Femur (tissue), 1 donor: Measurements from ENCODE around the gene ZFYVE28.
"Not testable (repeated sequence)": the region's sequence is repeated elsewhere in the genome, so short reads cannot be mapped to it uniquely, and the experiment has no call there.

Source experiments
- DNase-seq: peaks from one replicate; pipeline ENCODE4 v3.0.0-alpha.2; 2017

The ZFYVE28 gene

DNA sequence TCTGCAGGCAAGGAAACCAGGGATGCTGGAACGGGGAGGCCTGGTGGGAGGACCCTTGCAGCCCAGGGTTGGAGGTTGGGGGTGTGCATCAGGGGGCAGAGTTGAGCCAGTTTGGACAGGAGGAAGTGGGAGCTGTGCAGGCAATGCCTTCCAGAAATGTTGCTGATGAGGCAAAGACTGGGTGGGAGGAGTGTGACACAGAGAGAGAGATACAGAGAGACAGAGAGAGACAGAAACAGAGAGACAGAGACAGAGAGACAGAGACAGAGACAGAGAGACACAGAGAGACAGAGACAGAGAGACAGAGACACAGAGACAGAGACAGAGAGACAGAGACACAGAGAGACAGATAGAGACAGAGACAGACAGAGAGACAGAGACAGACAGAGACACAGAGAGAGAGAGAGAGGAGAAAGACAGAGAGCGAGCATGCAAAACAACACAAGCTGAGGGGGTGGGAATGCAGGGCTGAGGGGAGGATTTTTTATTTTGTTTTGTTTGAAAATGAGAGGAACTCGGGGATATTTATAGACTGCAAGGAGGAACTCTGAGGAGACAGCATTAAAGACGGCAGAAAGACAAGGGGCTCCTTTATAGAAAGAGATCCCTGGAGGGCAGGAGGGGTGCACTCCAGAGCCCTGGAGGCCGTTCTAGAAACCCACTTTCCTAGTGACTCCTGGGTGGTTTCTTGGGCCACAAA is 174.6 kb downstream of the ZFYVE28 start:
- DNase-seq = peak; percentile 62

DNA sequence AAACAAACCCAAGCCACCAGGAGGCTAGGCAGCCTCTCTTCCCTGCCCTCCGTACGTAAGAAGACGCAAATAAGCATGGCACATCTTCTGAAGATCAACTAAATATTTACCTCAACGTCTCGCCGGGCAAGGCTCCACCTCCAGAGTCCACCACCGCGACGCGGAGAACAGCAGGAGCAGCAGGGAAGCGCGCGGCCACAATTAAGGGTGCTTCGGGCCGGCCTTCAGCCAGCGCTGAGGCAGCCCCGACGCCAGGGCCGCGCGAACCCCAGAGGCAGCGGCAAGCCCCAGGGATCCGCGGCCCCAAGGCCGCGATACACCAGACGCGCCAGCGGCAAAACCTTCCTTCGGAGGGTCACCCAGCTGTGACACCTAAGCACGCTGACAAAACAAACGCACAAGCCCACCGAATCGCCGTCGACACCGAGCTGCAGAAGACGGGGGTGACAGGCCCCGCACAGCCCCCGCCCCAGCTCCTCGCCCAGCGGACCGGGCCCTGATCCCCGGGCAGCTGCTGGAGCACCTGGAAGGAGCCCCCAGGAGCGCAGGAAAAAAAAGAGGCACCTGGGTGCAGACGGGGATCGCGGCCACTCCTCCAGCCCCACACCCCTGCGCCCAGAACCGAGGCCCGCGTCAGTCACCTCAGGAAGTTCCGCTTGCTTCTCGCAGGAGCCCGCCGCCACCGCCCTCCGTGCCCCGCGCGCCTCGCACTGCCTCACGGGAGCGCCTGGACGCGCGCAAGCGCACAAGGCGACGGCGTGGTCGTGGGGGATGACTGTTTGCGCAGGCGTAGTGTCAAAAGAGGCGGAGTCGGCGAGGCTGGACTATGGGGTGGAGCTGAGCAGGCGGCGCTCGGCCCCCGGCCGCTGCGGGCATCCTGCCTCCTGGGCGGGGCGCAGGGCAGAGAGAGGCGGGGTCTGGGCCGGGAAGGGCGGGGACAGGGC is 176.8 kb downstream of the ZFYVE28 start, which contains the start of the genes HAUS3 and POLN:
TSS of gene HAUS3 (minus strand) at position 712 of the 944 bp plus-strand sequence. CDS start 1,175 bp downstream, outside the sequence.
TSS of gene POLN (minus strand) at position 712 of the 944 bp plus-strand sequence. CDS start 12,890 bp downstream, outside the sequence.
- peak; percentile 99 for DNase-seq

DNA sequence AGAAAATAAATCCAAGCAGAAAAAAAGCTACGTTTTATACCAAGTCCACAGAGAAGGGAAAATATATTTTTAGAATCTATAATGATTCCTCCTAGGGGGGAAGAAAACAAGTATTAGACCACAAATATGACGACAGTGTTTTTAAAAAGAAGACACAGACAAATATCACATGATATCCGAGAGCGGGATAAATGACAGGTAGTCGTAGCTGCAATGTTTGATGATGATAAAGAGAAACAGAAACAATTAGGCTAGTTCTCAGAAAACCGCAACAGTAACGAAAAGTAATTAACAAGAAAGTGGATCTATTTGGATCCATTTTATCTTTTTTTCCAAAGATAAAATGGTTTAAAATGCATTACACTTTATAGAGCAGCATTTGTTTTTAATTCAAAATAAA is 177.4 kb downstream of the ZFYVE28 start:
- no peak for DNase-seq

DNA sequence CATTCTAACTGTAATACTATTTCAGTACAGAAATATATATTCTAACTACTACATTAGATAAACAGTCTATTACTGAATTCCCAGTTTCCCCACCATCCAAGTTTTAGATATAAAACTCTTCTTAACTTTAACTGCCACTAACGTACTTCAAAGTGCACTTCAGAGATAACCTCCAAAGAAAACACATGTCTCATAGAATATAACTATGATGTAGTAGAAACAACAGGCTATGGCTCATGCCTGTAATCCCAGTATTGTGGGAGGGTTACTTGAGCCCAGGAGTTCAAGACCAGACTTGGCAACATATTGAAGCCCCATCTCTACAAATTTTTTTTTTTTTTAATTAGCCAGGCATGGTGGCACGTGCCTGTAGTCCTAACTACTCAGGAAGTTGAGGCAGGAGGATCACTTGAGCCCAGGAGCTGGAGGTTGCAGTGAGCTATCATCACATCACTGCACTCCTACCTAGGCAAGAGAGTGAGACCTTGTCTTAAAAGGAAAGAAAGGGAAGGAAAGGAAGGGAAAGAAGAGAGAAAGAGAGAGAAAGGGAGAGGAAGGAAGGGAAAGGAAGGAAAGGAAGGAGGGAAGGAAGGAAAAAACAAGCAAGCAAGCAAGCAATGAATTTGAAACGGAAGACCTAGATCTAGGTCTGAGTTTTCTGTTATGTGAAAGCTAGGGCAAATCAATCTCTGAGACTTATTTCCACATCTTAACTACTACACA is 181.3 kb downstream of the ZFYVE28 start:
- no peak for DNase-seq

DNA sequence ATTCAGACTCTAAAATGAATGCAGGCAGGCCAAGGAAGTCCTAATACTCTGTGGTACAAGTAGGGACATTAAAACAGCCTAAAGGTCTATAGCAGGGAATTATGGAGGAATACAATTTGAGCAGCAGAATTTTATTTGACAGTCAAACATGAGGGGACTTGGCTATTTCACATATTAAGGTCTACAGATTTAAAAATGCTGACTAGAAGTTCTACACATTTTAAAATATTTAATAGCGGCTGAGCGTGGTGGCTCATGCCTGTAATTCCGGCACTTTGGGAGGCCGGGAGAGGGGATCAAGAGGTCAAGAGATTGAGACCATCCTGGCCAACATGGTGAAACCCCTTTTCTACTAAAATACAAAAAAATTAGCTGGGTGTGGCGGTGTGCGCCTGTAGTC is 187.4 kb downstream of the ZFYVE28 start:
- no peak for DNase-seq

DNA sequence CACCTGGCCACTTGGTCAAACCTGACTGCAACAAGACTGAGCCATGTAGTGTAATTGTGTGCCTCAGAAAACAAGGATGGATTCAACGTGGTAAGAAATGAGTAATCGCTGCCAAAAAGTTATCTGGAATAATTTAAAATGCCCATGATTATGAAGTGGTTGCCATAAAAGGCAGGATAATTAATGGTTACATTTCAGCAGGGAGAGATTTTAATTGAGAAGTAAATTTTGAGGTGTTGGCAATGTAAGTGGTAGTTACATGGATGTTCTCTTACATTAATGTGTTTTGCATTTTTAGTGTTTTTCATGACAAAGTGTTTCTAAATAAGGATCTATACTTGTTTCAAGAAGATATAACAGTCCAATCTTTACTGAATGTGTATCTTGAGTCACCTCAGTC is 192.2 kb downstream of the ZFYVE28 start:
- no peak for DNase-seq

DNA sequence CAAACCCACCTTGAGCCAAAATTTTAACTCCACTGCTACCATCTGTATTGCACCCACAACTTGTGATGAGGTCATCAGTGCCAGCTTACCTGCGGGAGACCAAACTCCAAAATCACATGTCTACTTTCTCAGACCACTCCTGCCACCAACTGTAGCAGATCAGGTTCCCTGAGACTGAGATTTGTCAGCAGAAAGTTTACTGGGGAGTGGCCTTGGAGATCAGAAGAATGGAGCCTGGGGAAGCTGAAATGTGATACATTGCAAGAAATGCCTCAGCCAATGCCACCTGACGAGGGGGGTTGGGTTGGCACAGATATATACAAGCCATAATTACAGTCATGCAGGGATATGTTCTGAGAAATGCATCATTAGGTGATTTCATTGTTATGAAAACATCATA is 195.6 kb downstream of the ZFYVE28 start:
- DNase-seq = no peak

DNA sequence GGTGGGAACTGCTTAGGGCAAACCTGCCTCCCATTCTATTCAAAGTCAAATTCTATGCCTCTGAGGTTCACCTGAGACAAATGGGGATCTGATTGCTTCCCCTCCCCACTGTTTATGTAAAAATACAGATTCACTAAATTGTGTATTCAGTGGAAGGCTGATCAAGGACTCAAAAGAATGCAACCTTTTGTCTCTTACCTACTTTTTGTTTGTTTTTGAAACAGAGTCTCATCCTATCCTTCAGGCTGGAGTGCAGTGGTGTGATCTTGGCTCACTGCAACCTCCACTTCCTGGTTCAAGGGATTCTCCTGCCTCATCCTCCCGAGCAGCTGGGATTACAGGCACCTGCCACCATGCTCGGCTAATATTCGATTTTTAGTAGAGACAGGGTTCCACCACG is 197.1 kb downstream of the ZFYVE28 start:
- DNase-seq = not testable (repeated sequence)

DNA sequence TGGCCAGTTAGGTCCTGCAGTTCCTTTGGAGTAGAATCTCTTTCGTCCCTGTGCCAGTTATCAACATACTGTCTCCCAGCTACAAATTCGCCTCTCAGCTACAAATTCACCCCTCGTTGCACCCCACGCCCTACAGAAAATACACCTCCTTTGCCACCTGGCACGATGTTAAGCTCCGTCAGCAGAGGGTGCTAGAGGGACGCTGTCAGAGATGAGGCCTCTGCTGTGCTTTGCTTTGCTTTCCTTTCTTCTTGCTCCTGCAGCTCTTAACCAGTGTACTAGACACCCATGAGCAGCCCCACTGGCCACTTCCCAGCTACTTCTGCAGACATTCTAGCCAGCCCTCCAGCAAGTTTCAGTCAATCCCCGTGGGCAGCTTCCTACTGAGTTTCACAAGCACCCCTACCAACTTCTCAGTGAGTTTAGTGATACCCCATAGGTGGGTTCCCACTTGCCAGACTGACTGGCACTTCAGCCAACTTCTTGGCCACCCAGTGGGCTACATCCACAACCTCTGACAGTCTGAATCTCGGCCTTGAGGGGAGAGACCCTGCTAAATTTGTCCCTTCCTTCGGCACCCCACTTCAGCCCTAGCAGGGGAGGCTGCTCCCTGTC is 198.3 kb downstream of the ZFYVE28 start:
- peak; percentile 79 for DNase-seq
